CD4-positive, alpha-beta T cell treated with Interleukin-15 for 4 hours (primary cell): ENCODE results near the gene TOR1A.

Experiments used
- DNase-seq: peaks from one replicate; pipeline ENCODE4 v3.0.0-alpha.2; 2020; ENCODE audit warnings: low spot score

Gene TOR1A

GRCh38 chr9:129851821-129852220, 27.9 kb upstream of the TOR1A start:
- no peak for DNase-seq

- no peak for DNase-seq
Measured at GRCh38 chr9:129850821-129851550, 27.1 kb upstream of the TOR1A start.

GRCh38 chr9:129849901-129850300, 26.0 kb upstream of the TOR1A start:
- DNase-seq: no peak

GRCh38 chr9:129848712-129849441, 24.9 kb upstream of the TOR1A start:
- no peak for DNase-seq

GRCh38 chr9:129845373-129845772, 21.4 kb upstream of the TOR1A start:
- no peak for DNase-seq

GRCh38 chr9:129841071-129841470, 17.1 kb upstream of the TOR1A start:
- DNase-seq: no peak

GRCh38 chr9:129840034-129840433, 16.1 kb upstream of the TOR1A start:
- DNase-seq: no peak

- no peak for DNase-seq
Measured at GRCh38 chr9:129839324-129840023, 15.5 kb upstream of the TOR1A start.

GRCh38 chr9:129838707-129839259, 14.8 kb upstream of the TOR1A start:
- DNase-seq: peak; percentile 34

GRCh38 chr9:129836311-129837007, 12.5 kb upstream of the TOR1A start:
- peak; percentile 34 for DNase-seq

- no peak for DNase-seq
Measured at GRCh38 chr9:129835860-129836223, 11.9 kb upstream of the TOR1A start.

- DNase-seq: peak; percentile 97
Measured at GRCh38 chr9:129835128-129835859, 11.4 kb upstream of the TOR1A start, which contains the start of the genes C9orf78 and USP20. TSS of gene C9orf78 (minus strand) at chr9:129835275. CDS start at chr9:129835221, 54 bp downstream. TSS of gene USP20 (plus strand) at chr9:129835458. CDS start at chr9:129852556, 17,098 bp downstream.

GRCh38 chr9:129834489-129835127, 10.7 kb upstream of the TOR1A start:
- peak; percentile 38 for DNase-seq

- no peak for DNase-seq
Measured at GRCh38 chr9:129832982-129833381, 9.0 kb upstream of the TOR1A start.

GRCh38 chr9:129828969-129829368, 5.0 kb upstream of the TOR1A start:
- no peak for DNase-seq

- DNase-seq: no peak
Measured at GRCh38 chr9:129828051-129828450, 4.1 kb upstream of the TOR1A start.

GRCh38 chr9:129826759-129827158, 2.8 kb upstream of the TOR1A start:
- DNase-seq: no peak

GRCh38 chr9:129826344-129826743, 2.4 kb upstream of the TOR1A start:
- no peak for DNase-seq

- DNase-seq: no peak
Measured at GRCh38 chr9:129823542-129823934, 398 bp downstream of the TOR1A start.

GRCh38 chr9:129822898-129823541, 916 bp downstream of the TOR1A start:
- no peak for DNase-seq
